Umbilical cord (tissue), 2 donors: Measurements from ENCODE around the gene AHCYL2. TPM values are rescaled to one million over a fixed set of nuclear protein-coding genes. Genes with fewer than 3 reads are reported as not detected.
"Not testable (repeated sequence)": the region's sequence is repeated elsewhere in the genome, so short reads cannot be mapped to it uniquely, and the experiment has no call there.

ENCODE experiments used
- DNase-seq: peaks from one replicate; pipeline ENCODE4 v3.0.0-alpha.2; 2015; ENCODE audit warnings: low spot score
- total RNA-seq: library from RNA; depleted of rRNA; stranded (reverse); fragments of >200 nt; gene quantifications from one replicate; pipeline ENCODE4 v1.2.3, GENCODE V29; 2014; ENCODE audit warnings: low replicate concordance; ENCODE audit not compliant: insufficient read depth

Gene AHCYL2
- total RNA-seq, 1 donor from 2014 or later: 6.7 TPM

DNA sequence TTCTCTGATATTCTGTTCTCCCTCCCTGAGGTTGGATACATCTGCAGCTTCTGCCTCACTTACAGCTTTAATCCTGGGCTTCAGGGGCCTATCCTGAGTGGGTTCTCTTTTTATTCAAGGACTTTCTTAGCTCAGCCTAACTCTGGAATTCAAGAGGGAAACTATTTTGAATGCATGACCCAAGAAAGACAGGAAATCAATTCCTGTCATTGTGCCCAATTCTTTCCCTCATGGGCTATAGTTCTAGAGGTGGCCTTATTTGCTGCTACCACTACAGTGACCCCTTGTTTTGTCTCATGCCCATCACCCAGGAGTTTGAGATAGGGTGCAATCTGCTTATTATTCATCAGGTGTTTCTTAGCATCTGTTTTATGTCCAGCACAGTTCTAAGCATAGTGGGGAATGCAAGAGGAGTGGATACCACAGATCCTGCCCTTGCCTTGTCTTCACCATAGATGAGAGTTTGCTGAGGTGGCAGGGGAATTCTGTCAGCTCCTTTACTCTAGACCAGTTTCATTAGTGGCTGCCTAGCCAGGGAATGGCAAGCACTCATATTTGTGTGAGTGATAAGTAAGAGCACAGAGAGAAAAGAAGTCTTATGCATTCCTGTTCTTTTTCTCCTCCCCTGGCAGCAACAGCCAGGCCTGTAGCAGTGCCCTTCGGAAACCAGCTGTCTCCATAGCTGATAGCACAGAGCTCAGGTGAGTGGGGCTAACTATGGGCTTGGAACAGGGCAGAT is 228.8 kb downstream of the AHCYL2 start:
- no peak for DNase-seq

DNA sequence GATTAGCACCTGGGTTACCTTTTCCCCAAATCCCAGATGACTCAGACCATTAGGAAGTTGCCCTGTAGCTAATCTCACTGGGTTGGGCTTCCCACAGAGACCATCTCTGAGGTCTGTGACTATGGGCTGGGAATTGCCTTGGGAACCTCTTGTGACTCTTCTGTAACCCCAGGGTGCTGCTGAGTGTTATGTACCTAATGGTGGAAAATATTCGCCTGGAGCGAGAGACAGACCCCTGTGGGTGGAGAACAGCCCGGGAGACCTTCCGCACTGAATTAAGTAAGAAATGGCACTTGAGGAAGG is 229.4 kb downstream of the AHCYL2 start:
- DNase-seq: no peak

GRCh38 chr7:129456421-129456820 is 231.6 kb downstream of the AHCYL2 start:
- no peak for DNase-seq

- DNase-seq: no peak
Observed at GRCh38 chr7:129457101-129457500, 232.3 kb downstream of the AHCYL2 start.

DNA sequence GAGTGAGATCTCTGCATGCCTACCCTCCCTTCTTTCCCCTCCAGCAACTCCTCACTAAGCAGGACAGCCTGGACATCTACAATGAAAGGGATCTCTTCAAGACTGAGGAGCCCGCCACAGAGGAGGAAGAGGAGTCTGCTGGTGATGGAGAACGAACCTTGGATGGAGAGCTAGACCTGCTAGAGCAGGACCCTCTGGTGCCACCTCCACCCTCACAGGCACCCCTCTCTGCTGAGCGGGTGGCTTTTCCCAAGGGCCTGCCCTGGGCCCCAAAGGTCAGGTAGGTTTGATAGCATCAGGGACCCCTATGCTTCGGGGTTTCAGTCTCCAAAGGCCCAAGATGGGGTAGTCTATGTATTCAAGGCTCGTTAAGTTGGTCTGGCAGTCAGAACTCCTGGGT is 233.3 kb downstream of the AHCYL2 start:
- DNase-seq: no peak

DNA sequence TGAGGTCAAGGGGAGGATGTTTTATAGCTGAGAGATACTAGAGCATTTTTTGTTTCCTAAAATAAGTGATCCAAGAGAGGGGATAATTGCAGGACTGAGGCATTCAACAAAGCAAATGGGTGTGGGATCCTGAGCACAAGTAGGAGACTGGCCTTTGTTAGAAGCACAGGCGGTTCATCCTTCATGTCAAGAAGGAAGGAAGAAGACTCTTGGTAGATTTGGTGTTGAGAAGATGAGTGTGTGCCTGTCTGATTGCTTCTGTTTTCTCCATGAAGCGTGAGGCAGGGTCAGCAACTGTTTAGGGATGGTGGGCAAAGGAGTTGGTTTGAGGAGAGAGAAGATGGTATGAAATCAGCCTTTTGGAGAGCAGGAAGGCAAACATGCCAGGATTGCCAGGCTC is 237.0 kb downstream of the AHCYL2 start:
- DNase-seq: no peak

DNA sequence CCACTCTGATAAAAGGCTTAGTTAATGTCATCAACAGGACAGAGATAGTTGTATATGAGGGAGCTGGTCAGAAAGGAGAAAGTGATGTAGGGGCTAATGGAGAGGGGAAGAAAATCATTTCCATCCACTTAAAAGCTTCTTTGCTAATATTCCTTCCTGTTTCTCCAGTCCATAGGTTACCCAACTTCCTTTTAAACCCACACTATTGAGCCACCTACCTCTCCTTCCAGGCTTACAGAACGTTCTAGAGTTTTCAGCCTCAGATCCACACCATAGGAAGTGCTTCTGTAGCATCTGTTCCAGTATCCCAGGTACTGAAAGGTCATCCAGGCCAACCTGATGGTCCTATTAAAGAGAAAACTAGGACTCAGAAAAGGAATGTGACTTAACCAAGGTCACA is 237.6 kb downstream of the AHCYL2 start:
- DNase-seq: no peak

DNA sequence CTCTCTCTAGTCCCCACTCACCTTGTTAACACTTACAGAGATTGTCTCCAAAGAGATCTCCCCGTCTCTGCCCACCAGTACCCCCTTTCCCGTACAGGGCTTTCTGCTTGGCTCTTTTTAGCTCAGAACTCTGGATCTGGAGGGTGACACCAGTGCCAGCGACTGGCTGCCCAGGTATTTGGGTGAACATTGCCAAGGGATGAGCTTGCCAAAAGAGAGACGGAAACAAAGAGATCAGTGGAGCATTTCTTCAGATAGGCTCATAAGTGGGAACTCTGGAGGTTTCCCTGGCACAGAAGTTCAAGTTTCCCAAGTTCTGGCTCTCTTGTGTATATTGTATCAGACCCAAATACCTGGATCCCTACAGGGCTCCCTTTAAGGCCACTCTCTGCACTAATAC is 239.4 kb downstream of the AHCYL2 start:
- no peak for DNase-seq

DNA sequence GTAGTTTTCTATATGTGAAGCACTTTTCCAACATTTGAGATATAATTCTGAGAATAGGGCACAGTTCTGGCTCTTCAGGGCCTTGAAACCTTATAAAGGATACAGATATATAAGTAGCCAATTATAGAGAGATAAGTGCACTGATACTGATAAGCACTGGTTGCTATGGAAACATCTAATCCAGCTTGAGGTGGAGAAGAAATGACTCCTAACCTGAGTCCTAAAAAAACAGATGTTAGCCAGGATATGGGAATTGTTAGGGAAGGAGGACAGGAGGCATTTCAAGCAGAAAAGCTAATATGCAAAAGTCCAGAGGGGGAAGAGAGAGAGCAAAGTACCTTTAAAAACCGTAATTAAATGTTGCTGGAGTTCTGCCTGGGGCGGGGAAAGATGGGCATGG is 240.2 kb downstream of the AHCYL2 start:
- no peak for DNase-seq

- DNase-seq: no peak
Observed at GRCh38 chr7:129466796-129467195, 242.0 kb downstream of the AHCYL2 start.

DNA sequence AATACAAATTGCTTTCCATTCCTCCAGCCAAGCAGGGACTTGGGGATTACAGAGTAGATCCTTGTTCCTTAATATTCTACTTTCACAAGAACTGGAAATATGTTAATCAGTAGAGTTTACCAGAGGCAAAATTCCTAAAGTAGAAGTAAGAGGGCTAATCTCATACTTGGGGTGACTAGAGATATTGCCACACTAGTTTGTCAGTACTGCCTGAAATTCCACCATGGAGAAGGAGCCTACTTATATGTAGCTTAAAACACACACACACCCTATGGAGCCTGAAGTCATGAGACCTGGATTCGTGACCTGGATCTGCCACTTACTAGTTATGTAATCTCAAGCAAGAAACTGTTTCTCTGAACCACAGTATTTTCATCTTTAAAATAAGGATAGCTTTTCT is 243.3 kb downstream of the AHCYL2 start:
- no peak for DNase-seq

GRCh38 chr7:129468547-129468946 is 243.7 kb downstream of the AHCYL2 start:
- no peak for DNase-seq

GRCh38 chr7:129469930-129470329 is 245.1 kb downstream of the AHCYL2 start:
- DNase-seq: no peak

GRCh38 chr7:129470411-129470810 is 245.6 kb downstream of the AHCYL2 start:
- DNase-seq: no peak

GRCh38 chr7:129471402-129471827 is 246.6 kb downstream of the AHCYL2 start:
- no peak for DNase-seq

- not testable (repeated sequence) for DNase-seq
Observed at GRCh38 chr7:129475931-129476330, 251.1 kb downstream of the AHCYL2 start.

- DNase-seq: not testable (repeated sequence)
Observed at GRCh38 chr7:129476398-129476797, 251.6 kb downstream of the AHCYL2 start.

Other genes starting within 250 kb of the AHCYL2 start
- 32.5 TPM for gene TNPO3, start 169.9 kb upstream of the AHCYL2 start, total RNA-seq
- gene TSPAN33, start 80.3 kb upstream of the AHCYL2 start, total RNA-seq: 7.7 TPM
- 21.9 TPM for gene SMO, start 36.4 kb upstream of the AHCYL2 start, total RNA-seq
- gene STRIP2, start 209.4 kb downstream of the AHCYL2 start, total RNA-seq: 0.96 TPM